Stimulated activated CD8-positive, alpha-beta memory T cell treated with anti-CD3 and anti-CD28 coated beads, Interleukin-7, amount 100 ng/mL, for 24 hours (primary cell): ENCODE data around the gene FAM53B.

Source experiments
- DNase-seq: peaks from one replicate; pipeline ENCODE4 v3.0.0-alpha.2; 2020; ENCODE audit warnings: low read depth

The FAM53B gene

GRCh38 chr10:124696446-124697392, 47.5 kb downstream of the FAM53B start:
- no peak for DNase-seq

GRCh38 chr10:124695259-124695658, 48.9 kb downstream of the FAM53B start:
- DNase-seq: no peak

GRCh38 chr10:124694481-124695220, 49.5 kb downstream of the FAM53B start:
- DNase-seq: no peak

DNA sequence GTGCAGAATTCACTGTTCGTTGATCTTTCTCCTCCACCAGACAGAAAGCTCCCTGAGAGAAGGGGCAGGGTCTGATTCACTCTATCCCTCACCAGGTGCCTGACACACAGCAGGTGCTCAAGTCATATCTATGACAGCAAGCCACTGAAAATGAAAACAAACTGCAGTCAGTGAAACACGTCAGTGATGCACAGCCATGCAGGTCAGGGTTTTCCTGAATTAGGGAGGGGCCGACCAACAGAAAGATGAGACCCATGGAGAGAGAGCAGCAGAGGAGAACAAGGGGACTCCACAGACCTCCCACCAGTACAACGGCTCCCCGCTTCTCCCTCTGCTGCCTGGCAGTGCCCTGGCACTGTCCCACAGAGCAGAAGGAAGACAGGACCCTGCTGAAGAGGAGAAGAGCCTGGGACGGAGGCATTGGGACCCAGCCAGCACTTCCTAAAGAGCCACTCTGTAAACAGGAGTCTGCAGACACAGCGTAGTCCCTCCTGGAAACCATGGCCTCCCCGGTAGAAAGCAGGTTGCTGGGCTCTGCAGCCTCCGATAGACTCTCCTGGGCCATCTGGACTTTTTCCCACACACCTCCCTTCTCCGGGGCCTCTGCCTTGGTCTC, 50.3 kb downstream of the FAM53B start:
- DNase-seq: no peak

- no peak for DNase-seq
Observed at GRCh38 chr10:124693396-124693795, 50.8 kb downstream of the FAM53B start.

DNA sequence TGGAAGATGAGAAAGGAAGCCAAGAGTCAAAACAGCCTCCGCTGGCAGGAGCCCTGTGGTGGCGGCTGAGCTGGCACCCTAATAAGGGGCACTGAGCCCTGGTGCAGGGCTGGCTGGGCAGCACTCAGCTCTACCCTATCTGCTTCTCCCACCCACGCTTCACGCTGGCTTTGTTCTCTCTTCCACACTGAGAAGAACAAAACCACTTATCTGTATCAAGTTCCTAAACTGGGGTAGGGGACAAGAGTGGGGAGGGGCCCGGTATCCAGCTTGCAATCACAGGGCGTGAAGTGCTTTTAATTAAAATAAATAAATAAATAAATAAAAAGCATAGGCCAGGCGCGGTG, 52.1 kb downstream of the FAM53B start:
- DNase-seq: no peak

DNA sequence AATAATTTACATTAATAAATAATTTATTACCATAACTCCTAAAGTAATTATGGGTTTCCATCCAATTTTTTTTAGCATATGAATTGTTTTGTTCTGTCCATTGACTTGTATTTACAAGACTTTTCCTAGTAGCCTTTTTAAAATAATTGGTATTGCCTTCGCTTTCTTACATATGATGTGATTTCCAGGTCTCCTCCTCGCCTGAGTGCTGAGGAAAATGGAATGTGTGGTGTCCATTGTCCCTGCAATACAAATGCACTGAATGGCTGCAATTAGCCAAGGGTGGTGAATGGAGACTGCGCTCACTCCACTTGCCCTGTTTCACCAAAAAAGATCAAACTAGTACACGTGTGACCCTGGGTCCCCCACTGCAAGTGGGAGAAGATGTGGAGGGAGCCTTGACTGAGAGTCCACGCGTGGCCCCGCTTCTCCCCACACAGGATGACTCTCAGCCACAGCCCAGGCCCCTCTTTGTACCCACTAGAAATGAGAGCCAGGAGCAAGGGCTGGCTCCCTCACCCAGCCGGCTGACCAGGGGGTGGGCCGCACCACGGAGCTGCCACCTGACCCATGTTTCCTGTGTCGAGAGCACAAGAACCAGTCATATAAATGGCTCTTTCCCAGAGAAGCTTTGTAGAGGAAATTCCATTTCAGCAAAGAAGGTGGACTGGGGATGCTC, 52.6 kb downstream of the FAM53B start:
- no peak for DNase-seq

DNA sequence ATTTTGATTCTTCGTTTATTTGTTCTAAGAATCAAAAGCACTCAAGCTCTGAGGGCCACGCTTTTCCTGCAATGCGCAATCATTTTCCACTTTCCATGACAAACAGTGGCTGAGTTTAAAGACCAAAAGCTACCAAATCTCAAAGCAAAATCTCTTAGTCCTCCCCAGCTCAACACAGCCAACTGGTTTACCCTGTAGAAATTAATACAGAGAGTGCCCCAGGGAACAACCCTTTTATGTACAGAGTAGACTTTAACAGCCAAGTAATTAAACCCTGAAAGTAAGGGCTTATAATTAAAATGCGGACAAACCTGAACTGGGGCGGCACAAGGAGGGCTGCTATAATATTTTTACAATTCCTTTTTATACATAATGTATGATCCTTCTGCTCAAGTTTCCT, 53.2 kb downstream of the FAM53B start:
- no peak for DNase-seq

- no peak for DNase-seq
Observed at GRCh38 chr10:124689911-124690498, 54.2 kb downstream of the FAM53B start.

DNA sequence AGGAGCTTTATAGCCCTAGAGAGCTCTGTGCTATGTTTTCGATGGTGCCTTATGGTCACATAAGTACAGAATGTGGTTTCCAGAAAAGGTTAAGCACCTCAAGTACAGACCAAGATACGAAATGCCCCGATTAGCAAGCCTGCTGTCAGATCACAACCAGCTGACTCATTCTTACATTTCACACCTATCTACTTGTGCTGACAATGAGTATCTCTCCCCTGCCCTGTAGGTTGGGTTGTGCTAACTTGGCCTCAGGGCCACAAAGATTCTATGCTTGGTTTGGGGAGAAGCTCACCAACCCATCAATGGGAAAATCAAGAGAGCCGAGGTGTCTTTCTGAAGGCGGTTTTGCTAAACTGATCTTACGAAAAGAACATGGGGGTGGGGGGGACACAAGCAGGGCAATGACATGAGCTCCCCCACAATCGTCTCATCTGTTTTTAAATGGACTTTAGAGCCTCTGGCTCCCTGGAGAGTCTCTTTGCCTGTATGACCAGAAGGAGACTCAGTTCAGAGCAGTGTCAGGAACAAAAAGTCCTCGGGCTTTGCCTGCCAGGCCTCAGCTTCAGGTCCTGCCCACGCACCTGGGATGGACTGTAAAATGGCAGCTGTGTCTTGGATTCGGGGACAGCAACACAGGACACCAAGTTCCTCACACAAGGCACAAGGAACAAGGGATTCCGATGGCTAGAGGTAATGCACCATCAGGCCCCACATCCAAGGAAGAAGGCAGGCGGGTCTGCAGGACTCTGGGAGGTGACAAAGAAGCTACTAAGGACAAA, 55.1 kb downstream of the FAM53B start:
- DNase-seq: peak; percentile 31

DNA sequence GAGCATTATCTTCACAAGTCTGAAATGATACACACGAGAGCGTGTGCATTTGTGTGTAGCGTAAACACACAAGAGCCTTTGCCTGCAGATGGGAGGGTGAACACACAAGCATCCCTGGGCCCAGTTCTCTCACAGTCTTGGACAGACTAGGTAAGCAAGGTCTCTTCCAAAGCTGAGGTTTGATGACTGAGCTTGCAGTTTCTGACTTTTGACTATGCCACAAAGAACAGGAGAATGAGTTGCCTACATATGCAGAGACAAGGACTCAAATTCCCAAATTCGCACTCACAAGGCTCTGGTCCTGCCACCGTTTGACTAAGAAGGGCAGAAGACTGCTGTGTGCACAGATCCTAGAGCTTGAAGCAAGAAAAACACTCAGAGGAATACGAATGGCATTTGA, 55.8 kb downstream of the FAM53B start:
- DNase-seq: no peak

GRCh38 chr10:124686707-124687376, 57.3 kb downstream of the FAM53B start:
- DNase-seq: no peak

- no peak for DNase-seq
Observed at GRCh38 chr10:124685261-124685660, 58.9 kb downstream of the FAM53B start.

- DNase-seq: no peak
Observed at GRCh38 chr10:124683814-124684213, 60.4 kb downstream of the FAM53B start.

- DNase-seq: no peak
Observed at GRCh38 chr10:124681626-124682552, 62.3 kb downstream of the FAM53B start.

GRCh38 chr10:124681091-124681490, 63.1 kb downstream of the FAM53B start:
- no peak for DNase-seq

DNA sequence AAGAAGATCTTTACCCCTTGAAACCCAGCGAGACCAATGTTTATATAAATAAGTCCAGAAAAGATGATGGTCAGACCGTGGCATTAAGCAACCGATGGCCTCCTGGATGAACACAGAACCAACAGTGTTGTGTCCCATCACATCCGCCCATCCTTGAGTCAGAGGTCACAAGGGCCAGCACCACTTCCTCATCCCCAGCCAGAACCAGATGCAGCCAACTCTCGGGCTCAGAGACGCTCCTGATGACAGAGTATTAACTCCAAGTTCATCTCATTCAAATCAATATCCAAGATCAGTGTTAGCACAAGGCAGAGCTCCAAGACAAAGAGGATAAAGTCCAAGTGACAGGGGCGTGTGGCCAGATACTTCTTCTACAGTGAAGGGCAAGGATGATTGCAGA, 63.5 kb downstream of the FAM53B start:
- DNase-seq: no peak

DNA sequence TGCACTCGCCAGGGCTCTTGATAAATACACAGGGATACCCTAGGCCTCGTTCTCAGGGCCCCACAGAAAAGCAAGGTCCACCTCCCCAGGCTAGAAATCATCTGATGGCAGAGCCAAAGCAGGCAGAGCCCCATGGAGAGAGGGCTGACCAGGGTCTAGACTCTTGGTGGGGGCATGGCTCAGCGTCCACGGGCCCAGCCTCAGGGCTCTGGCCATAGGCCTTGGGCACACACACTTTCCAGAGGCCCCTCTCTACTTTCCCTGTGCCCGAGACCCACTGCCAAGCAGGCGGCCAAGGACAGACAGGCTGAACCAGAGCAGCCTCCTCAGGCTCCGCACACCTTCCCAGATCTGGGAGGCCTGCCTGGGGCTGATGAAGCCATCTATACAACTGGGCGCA, 64.8 kb downstream of the FAM53B start:
- DNase-seq: no peak

DNA sequence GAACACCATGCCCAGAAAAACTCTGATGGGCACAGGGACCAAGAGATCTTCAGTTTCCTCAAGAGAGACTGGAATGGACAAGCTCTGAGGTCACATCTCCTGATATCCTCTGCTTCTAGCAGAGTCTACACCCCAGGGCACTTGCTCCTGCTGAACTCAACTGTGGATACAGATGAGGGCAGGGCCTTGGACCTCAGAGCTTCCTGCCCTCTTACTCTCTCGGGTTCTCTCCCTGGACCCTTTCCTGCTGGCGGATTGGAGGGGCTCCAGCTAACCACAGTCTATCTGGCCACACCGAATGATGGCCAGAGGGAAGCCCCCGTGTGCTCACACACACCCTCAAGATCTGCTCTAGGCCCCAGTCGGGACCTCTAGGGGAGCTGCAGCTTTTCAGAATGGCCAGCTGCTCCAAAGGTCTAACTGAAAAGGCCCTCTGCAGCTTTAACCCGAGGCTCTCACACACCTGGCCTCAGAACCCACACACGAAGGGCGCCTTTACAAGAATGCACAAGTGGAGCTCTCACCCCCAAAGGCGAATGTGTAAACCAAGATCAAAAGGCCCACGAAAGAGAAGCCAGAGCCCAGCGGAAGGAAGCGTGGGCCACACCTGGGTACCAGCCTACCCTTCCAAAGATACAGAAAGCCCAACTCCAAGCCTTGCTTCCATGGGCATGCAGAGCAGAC, 65.5 kb downstream of the FAM53B start:
- no peak for DNase-seq
